ENCODE measurements around the gene STRC. TPM values are rescaled to one million over a fixed set of nuclear protein-coding genes. Genes with fewer than 3 reads are reported as not detected.
"Not testable (repeated sequence)": the region's sequence is repeated elsewhere in the genome, so short reads cannot be mapped to it uniquely, and the experiment has no call there.

Gene STRC
- 0.42 TPM for total RNA-seq

- not testable (repeated sequence) for H3K27me3 ChIP-seq (ENCODE audit: insufficient read depth, low read length); H3K4me1 ChIP-seq (ENCODE audit: insufficient read depth, low read length)
Measured at GRCh38 chr15:43618700-43619099, at the start of gene STRC. TSS of gene STRC (minus strand) at chr15:43618800. CDS start at chr15:43618722, 78 bp downstream.

GRCh38 chr15:43666177-43666576, 47.6 kb upstream of the STRC start:
- H3K27me3 ChIP-seq (ENCODE audit: insufficient read depth, low read length); H3K9me3 ChIP-seq (ENCODE audit: low read depth, low read length); H3K4me1 ChIP-seq (ENCODE audit: insufficient read depth, low read length); H3K4me3 ChIP-seq (ENCODE audit: low read length): not testable (repeated sequence)

More at GRCh38 chr15:43618700-43619099, at the start of gene STRC:
- not testable (repeated sequence) for H3K4me3 ChIP-seq (ENCODE audit: low read length); H3K9me3 ChIP-seq (ENCODE audit: low read depth, low read length)

GRCh38 chr15:43663333-43663732, 44.7 kb upstream of the STRC start:
- H3K9me3 ChIP-seq (ENCODE audit: low read depth, low read length); H3K4me1 ChIP-seq (ENCODE audit: insufficient read depth, low read length); H3K4me3 ChIP-seq (ENCODE audit: low read length); H3K27me3 ChIP-seq (ENCODE audit: insufficient read depth, low read length): not testable (repeated sequence)

- not testable (repeated sequence) for H3K9me3 ChIP-seq (ENCODE audit: low read depth, low read length); H3K27me3 ChIP-seq (ENCODE audit: insufficient read depth, low read length); H3K4me3 ChIP-seq (ENCODE audit: low read length); H3K4me1 ChIP-seq (ENCODE audit: insufficient read depth, low read length)
Measured at GRCh38 chr15:43662293-43662692, 43.7 kb upstream of the STRC start.

- not testable (repeated sequence) for H3K4me3 ChIP-seq (ENCODE audit: low read length)
Measured at GRCh38 chr15:43659727-43660126, 41.1 kb upstream of the STRC start.

GRCh38 chr15:43649430-43649926, 30.9 kb upstream of the STRC start:
- not testable (repeated sequence) for H3K4me3 ChIP-seq (ENCODE audit: low read length); H3K4me1 ChIP-seq (ENCODE audit: insufficient read depth, low read length); H3K9me3 ChIP-seq (ENCODE audit: low read depth, low read length); H3K27me3 ChIP-seq (ENCODE audit: insufficient read depth, low read length)

More at GRCh38 chr15:43659727-43660126, 41.1 kb upstream of the STRC start:
- H3K9me3 ChIP-seq (ENCODE audit: low read depth, low read length); H3K27me3 ChIP-seq (ENCODE audit: insufficient read depth, low read length); H3K4me1 ChIP-seq (ENCODE audit: insufficient read depth, low read length): not testable (repeated sequence)

- H3K9me3 ChIP-seq (ENCODE audit: low read depth, low read length), result no peaks in the 10 kb centered on the region
- H3K4me1 ChIP-seq (ENCODE audit: insufficient read depth, low read length), result no peaks in the 10 kb centered on the region
- no peaks in the 10 kb centered on the region for H3K27me3 ChIP-seq (ENCODE audit: insufficient read depth, low read length)
- no peak within 1 kb of the TSS for H3K4me3 ChIP-seq (ENCODE audit: low read length)
Measured at GRCh38 chr15:43648649-43649429, 30.2 kb upstream of the STRC start, which contains the start of gene CATSPER2. TSS of gene CATSPER2 (minus strand) at chr15:43648844. CDS start at chr15:43648061, 783 bp downstream.

GRCh38 chr15:43638464-43639204, 20.0 kb upstream of the STRC start:
- not testable (repeated sequence) for H3K4me3 ChIP-seq (ENCODE audit: low read length); H3K4me1 ChIP-seq (ENCODE audit: insufficient read depth, low read length); H3K27me3 ChIP-seq (ENCODE audit: insufficient read depth, low read length); H3K9me3 ChIP-seq (ENCODE audit: low read depth, low read length)

GRCh38 chr15:43626937-43627336, 8.3 kb upstream of the STRC start:
- not testable (repeated sequence) for H3K4me1 ChIP-seq (ENCODE audit: insufficient read depth, low read length); H3K27me3 ChIP-seq (ENCODE audit: insufficient read depth, low read length); H3K9me3 ChIP-seq (ENCODE audit: low read depth, low read length); H3K4me3 ChIP-seq (ENCODE audit: low read length)

GRCh38 chr15:43625106-43625505, 6.5 kb upstream of the STRC start:
- Histone ChIP-seq H3K27me3 (ENCODE audit: insufficient read depth, low read length) (no peaks in the 10 kb centered on the region), H3K4me1 (ENCODE audit: insufficient read depth, low read length) (no peaks in the 10 kb centered on the region), H3K4me3 (ENCODE audit: low read length) (no peak overlapping the region), H3K9me3 (ENCODE audit: low read depth, low read length) (no peaks in the 10 kb centered on the region)

GRCh38 chr15:43622068-43622799, 3.6 kb upstream of the STRC start:
- H3K4me3 ChIP-seq (ENCODE audit: low read length); H3K4me1 ChIP-seq (ENCODE audit: insufficient read depth, low read length); H3K27me3 ChIP-seq (ENCODE audit: insufficient read depth, low read length); H3K9me3 ChIP-seq (ENCODE audit: low read depth, low read length): not testable (repeated sequence)

- not testable (repeated sequence) for H3K9me3 ChIP-seq (ENCODE audit: low read depth, low read length); H3K4me1 ChIP-seq (ENCODE audit: insufficient read depth, low read length); H3K27me3 ChIP-seq (ENCODE audit: insufficient read depth, low read length); H3K4me3 ChIP-seq (ENCODE audit: low read length)
Measured at GRCh38 chr15:43617750-43618149, 850 bp downstream of the STRC start.

- H3K4me3 ChIP-seq (ENCODE audit: low read length); H3K27me3 ChIP-seq (ENCODE audit: insufficient read depth, low read length); H3K9me3 ChIP-seq (ENCODE audit: low read depth, low read length); H3K4me1 ChIP-seq (ENCODE audit: insufficient read depth, low read length): not testable (repeated sequence)
Measured at GRCh38 chr15:43602233-43602632, 16.4 kb downstream of the STRC start.

- not testable (repeated sequence) for H3K9me3 ChIP-seq (ENCODE audit: low read depth, low read length); H3K4me3 ChIP-seq (ENCODE audit: low read length); H3K4me1 ChIP-seq (ENCODE audit: insufficient read depth, low read length); H3K27me3 ChIP-seq (ENCODE audit: insufficient read depth, low read length)
Measured at GRCh38 chr15:43600200-43600599, 18.4 kb downstream of the STRC start.

- H3K27me3 ChIP-seq (ENCODE audit: insufficient read depth, low read length); H3K9me3 ChIP-seq (ENCODE audit: low read depth, low read length); H3K4me1 ChIP-seq (ENCODE audit: insufficient read depth, low read length); H3K4me3 ChIP-seq (ENCODE audit: low read length): not testable (repeated sequence)
Measured at GRCh38 chr15:43599131-43599530, 19.5 kb downstream of the STRC start.
